HL-60 (cell line): ENCODE results near the gene TANC2.

ENCODE experiments used
- CTCF ChIP-seq: IDR thresholded peaks from one replicate; pipeline ENCODE4 v1.5.1; 2011; ENCODE audit warnings: low read length, control low read depth, inconsistent platforms; ENCODE audit not compliant: insufficient read depth
- POLR2AphosphoS5 ChIP-seq: IDR thresholded peaks from 2 replicates; pipeline ENCODE4 v1.6.1; 2012; ENCODE audit warnings: low read depth
- TF ChIP-seq, protein P1 (sequence below): IDR thresholded peaks from 2 replicates; pipeline ENCODE4 v1.6.1; 2012; ENCODE audit warnings: low read depth; ENCODE audit not compliant: insufficient replicate concordance

GRCh38 chr17:62989501-62989900, 23.5 kb downstream of the TANC2 start:
- TF ChIP-seq POLR2AphosphoS5 (no peak), CTCF (no peak)
- TF ChIP-seq, protein P1, sequence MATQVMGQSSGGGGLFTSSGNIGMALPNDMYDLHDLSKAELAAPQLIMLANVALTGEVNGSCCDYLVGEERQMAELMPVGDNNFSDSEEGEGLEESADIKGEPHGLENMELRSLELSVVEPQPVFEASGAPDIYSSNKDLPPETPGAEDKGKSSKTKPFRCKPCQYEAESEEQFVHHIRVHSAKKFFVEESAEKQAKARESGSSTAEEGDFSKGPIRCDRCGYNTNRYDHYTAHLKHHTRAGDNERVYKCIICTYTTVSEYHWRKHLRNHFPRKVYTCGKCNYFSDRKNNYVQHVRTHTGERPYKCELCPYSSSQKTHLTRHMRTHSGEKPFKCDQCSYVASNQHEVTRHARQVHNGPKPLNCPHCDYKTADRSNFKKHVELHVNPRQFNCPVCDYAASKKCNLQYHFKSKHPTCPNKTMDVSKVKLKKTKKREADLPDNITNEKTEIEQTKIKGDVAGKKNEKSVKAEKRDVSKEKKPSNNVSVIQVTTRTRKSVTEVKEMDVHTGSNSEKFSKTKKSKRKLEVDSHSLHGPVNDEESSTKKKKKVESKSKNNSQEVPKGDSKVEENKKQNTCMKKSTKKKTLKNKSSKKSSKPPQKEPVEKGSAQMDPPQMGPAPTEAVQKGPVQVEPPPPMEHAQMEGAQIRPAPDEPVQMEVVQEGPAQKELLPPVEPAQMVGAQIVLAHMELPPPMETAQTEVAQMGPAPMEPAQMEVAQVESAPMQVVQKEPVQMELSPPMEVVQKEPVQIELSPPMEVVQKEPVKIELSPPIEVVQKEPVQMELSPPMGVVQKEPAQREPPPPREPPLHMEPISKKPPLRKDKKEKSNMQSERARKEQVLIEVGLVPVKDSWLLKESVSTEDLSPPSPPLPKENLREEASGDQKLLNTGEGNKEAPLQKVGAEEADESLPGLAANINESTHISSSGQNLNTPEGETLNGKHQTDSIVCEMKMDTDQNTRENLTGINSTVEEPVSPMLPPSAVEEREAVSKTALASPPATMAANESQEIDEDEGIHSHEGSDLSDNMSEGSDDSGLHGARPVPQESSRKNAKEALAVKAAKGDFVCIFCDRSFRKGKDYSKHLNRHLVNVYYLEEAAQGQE, result no peak
